GOT3 (cell line): ENCODE results near the gene OST4.

Source experiments
- DNase-seq: peaks from one replicate; lab custom pipeline; 2025; ENCODE audit warnings: mixed read lengths; lab: John Stamatoyannopoulos, UW

OST4 gene

GRCh38 chr2:27051902-27052645 is 19.4 kb downstream of the OST4 start:
- DNase-seq: no peak

DNA sequence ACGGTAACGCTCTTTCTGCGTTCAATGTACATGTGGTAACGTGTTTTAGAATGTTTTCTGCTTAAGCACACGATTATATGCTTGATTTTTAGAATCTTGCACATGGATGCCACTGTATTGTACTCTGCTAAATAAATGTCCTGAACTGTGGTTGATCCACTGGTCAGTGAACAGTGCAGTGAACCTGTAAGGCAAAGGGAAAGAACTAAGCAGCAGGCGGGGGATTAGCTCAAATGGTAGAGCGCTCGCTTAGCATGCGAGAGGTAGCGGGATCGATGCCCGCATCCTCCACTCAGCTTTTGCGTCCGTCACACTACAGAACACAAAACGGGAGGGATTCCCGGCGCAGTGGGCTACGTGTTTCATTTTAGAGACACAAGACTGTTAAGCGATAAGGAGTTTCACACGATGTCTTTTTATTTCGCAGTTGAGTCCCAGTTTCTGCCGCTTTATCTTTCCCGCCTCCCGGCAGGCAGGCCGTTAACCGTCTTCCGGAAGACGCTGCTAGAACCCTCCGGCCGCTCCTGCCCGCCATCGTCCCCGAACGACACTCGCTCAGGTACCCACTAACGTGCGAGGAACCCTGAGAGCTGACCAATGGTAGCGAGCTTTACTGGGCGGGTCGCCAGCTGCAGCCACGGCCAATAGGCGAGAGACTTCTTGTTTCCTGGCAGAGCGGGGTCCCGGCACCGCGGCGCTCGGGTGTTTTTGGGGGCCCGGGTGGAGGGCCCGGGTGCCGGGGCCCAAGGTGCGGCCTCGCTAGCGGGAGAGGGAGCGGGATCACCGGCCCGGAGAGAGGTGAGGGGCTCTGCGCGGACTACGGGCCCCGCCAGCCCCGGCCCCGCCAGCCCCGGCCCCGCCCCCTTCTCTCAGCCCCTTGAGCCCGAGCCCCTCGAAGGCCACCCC is 20.2 kb downstream of the OST4 start, which contains the start of gene AGBL5:
TSS of gene AGBL5 (plus strand) at position 673 of the 906 bp plus-strand sequence. CDS start 1,291 bp downstream, outside the sequence.
- DNase-seq: peak; percentile 83

GRCh38 chr2:27050281-27050995 is 21.0 kb downstream of the OST4 start:
- peak; percentile 84 for DNase-seq

- no peak for DNase-seq
Measured at GRCh38 chr2:27049422-27050280, 21.8 kb downstream of the OST4 start.

DNA sequence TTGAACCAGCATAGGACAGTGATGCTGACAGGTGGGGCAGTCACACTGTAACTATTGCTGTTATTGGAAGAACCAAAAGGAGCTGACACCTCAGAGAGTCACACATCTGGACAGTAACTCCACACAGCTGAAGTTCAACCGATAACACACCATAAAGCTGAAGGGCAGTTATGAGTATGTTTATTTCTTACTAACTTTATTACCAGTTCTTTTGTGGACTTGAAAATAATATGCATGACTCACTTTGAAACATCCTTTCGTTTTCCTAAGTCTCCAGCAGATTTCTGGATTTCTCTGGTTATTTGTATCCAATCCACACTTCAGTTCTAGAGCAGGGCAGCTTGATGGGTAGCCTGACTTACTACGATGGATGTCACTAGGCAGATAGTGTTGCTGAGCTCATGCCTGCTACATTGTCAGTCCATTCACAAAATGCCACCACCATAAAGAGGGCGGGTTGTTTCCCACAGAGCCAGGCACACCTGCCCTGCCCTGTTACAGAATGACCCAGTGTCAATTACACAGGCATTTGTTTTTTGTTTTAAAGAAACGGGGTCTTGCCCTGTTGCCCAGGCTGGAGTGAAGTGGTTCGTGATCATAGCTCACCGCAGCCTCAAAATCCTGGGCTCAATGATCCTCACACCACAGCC is 28.3 kb downstream of the OST4 start:
- DNase-seq: no peak

- DNase-seq: no peak
Measured at GRCh38 chr2:27042159-27042661, 29.2 kb downstream of the OST4 start.

GRCh38 chr2:27041752-27042151 is 29.7 kb downstream of the OST4 start:
- no peak for DNase-seq

GRCh38 chr2:27040282-27040681 is 31.2 kb downstream of the OST4 start:
- DNase-seq: no peak

- DNase-seq: no peak
Measured at GRCh38 chr2:27039871-27040270, 31.6 kb downstream of the OST4 start.

DNA sequence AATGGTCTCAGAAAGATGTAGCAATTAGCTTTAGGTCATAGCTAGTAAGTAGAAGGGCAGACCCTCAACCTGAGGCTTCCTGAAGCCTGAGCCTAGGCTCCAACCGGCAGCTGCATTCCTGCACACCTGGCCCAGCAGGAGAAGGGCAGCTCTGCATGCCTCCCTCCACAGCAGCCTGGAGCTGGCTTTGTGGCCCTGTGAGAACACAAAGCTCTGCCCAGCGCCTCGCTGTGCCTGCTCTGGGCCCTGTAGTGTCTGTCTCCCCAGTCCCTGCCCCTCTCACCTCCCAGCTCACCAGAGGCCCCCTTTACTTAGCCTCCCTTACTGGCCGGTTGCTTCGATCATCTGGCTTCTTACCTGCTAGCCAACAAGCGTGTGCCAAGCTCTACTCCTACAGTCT is 32.0 kb downstream of the OST4 start:
- no peak for DNase-seq

DNA sequence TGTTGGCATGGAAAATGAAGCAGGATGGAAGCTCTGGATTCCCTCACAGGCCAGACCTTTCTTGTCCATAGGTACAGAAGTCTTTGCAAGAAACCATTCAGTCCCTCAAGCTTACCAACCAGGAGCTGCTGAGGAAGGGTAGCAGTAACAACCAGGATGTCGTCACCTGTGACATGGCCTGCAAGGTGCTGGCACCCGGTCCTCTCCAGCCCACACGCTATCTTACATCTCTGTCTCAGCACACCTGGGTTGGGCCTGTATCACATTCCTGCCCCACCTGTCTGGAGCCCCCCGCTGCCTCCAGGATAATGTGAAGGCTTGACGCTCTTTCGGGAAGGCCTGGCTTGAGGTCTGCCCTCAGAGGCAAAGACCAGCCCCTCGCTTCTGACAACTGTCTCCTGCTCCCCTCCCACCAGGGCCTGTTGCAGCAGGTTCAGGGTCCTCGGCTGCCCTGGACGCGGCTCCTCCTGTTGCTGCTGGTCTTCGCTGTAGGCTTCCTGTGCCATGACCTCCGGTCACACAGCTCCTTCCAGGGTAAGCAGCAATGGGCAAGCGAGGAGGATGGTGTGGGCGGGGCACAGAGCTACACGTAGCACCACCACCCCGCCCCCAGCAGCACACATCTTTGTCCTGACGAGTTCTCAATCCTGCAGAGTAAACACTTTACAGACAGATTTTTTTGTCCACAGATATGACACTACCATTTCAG is 32.7 kb downstream of the OST4 start:
- DNase-seq: no peak

- DNase-seq: no peak
Measured at GRCh38 chr2:27038012-27038411, 33.4 kb downstream of the OST4 start.

GRCh38 chr2:27033253-27033852 is 38.1 kb downstream of the OST4 start:
- DNase-seq: no peak

DNA sequence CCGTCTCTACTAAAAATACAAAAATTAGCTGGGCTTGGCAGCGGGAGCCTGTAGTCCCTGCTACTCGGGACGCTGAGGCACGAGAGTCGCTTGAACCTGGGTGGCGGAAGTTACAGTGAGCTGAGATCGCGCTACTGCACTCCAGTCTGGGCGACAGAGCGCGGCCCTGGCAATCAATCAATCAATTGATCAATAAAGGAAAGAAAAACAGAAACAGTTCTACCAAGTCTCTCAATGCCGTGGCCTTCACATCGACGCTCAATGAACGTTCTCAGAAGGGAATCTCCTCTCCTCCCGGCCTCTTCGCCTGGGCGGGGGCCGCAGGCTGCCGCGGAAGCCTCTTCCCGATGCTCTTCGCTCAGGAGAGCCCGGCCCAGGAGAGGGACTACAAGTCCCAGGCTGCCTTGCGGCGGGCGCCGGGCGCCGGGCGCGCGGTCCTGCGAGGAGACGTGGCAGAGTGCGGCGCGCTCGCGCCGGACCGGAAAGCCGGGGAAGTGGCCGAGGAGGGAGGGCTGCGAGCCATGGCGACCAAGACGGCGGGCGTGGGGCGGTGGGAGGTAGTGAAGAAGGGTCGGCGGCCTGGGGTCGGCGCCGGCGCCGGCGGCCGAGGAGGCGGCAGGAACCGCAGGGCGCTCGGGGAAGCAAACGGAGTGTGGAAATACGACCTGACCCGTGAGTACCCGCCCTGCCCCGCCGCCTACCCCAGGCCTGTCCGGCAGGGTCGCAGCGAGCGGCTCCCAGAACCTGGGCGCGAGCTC is 38.8 kb downstream of the OST4 start, which contains the start of gene TMEM214:
TSS of gene TMEM214 (plus strand) at position 471 of the 758 bp plus-strand sequence. CDS start at position 522, 51 bp downstream.
- DNase-seq: peak; percentile 58

GRCh38 chr2:27029051-27029450 is 42.4 kb downstream of the OST4 start:
- DNase-seq: no peak

GRCh38 chr2:27027211-27027651 is 44.2 kb downstream of the OST4 start:
- no peak for DNase-seq

GRCh38 chr2:27025861-27026851 is 45.3 kb downstream of the OST4 start:
- no peak for DNase-seq
